CD4-positive, CD25-positive, alpha-beta regulatory T cell (primary cell): ENCODE data around the gene CFAP251. TPM values are rescaled to one million over a fixed set of nuclear protein-coding genes. Genes with fewer than 3 reads are reported as not detected.

Experiments
- ATAC-seq, 2 donors: fragments of 150-1000 bp; cut with Tn5 transposase; one replicate each; pipeline ENCODE4 v1.10.0; 2021; ENCODE audit warnings: low read depth in 2 of 2, moderate number of reproducible peaks in 2 of 2, moderate library complexity in 1 of 2
- DNase-seq, 3 donors: peaks; one replicate each; pipeline versions ENCODE4 v3.0.0 to v3.0.0-alpha.2; 2012 to 2022; ENCODE audit warnings: mixed read lengths in 1 of 3
- H3K27ac ChIP-seq: one replicate; pipeline ENCODE4 v1.7.0; 2013; ENCODE audit warnings: mild to moderate bottlenecking, low read length; ENCODE audit not compliant: insufficient read depth, poor library complexity, severe bottlenecking
- H3K27me3 ChIP-seq: one replicate; pipeline ENCODE4 v1.7.0; 2013; ENCODE audit warnings: low read length; ENCODE audit not compliant: control insufficient read depth, insufficient read depth
- H3K36me3 ChIP-seq: one replicate; pipeline ENCODE4 v1.7.0; 2013; ENCODE audit warnings: mild to moderate bottlenecking, low read length, moderate library complexity; ENCODE audit not compliant: control insufficient read depth, insufficient read depth
- H3K4me1 ChIP-seq: 2 replicates; pipeline ENCODE4 v1.7.0; 2013; ENCODE audit warnings: mild to moderate bottlenecking, low read length; ENCODE audit not compliant: insufficient read depth, control insufficient read depth, poor library complexity, severe bottlenecking
- H3K4me3 ChIP-seq: one replicate; pipeline ENCODE4 v1.7.0; 2013; ENCODE audit warnings: low read depth, mild to moderate bottlenecking, low read length, moderate library complexity
- H3K9me3 ChIP-seq, 2 experiments: 1 replicate in 1 of 2; 2 replicates in 1 of 2; pipeline ENCODE4 v1.7.0; 2013; ENCODE audit warnings: low read length in 2 of 2, mild to moderate bottlenecking in 1 of 2, moderate library complexity in 1 of 2; ENCODE audit not compliant: control insufficient read depth in 2 of 2
- H3K27ac Mint-ChIP-seq, 3 donors: one replicate each; pipeline ENCODE4 v1.8.0; 2020 to 2022; ENCODE audit warnings: mild to moderate bottlenecking in 3 of 3, mixed read lengths in 3 of 3, moderate library complexity in 2 of 3
- H3K27me3 Mint-ChIP-seq: one replicate; pipeline ENCODE4 v1.8.0; 2022; ENCODE audit warnings: mild to moderate bottlenecking, mixed read lengths
- H3K36me3 Mint-ChIP-seq: one replicate; pipeline ENCODE4 v1.8.0; 2020; ENCODE audit warnings: mixed read lengths
- H3K4me1 Mint-ChIP-seq, 4 donors: one replicate each; pipeline ENCODE4 v1.8.0; 2020 to 2022; ENCODE audit warnings: mixed read lengths in 4 of 4, mild to moderate bottlenecking in 1 of 4
- H3K4me3 Mint-ChIP-seq, 4 donors: one replicate each; pipeline ENCODE4 v1.8.0; 2020 to 2022; ENCODE audit warnings: mild to moderate bottlenecking in 4 of 4, mixed read lengths in 4 of 4, moderate library complexity in 3 of 4
- H3K9me3 Mint-ChIP-seq, 7 donors: one replicate each; pipeline ENCODE4 v1.8.0; 2020 to 2022; ENCODE audit warnings: mixed read lengths in 7 of 7, mild to moderate bottlenecking in 3 of 7, moderate library complexity in 2 of 7
- polyA plus RNA-seq, 4 donors: library from polyadenylated mRNA; unstranded; fragments of 300-500 nt; fragmentation: Illumina TruSeq; gene quantifications; one replicate each; pipeline ENCODE4 v1.2.3, GENCODE V29; 2021
- total RNA-seq: library from RNA; stranded (reverse); gene quantifications from one replicate; pipeline ENCODE4 v1.2.3, GENCODE V29; 2022

CFAP251 gene
- total and polyA plus RNA-seq, 5 donors from 2014 or later, result 0.05 to 0.96 TPM; not detected in 3

- H3K27ac Mint-ChIP-seq, result no peak overlapping the region
- no peak overlapping the region for H3K4me3 Mint-ChIP-seq
- no peak for DNase-seq
- H3K27ac ChIP-seq, result no peak overlapping the region
- ATAC-seq, result no peak
- H3K27me3 Mint-ChIP-seq, result peaks cover 29% of the 10 kb centered on the region
- H3K4me1 ChIP-seq, result peaks cover 16% of the 10 kb centered on the region
- H3K27me3 ChIP-seq, result peaks cover 2% of the 10 kb centered on the region
- peaks cover 0 to 24% (median 7%) of the 10 kb centered on the region in 4 donors for H3K4me1 Mint-ChIP-seq
- no peaks in the 10 kb centered on the region for H3K9me3 ChIP-seq
- H3K9me3 Mint-ChIP-seq, result no peaks in the 10 kb centered on the region
- no peaks in the 10 kb centered on the region for H3K36me3 ChIP-seq
- no peak overlapping the region for H3K4me3 ChIP-seq
- H3K36me3 Mint-ChIP-seq, result no peaks in the 10 kb centered on the region
Observed at GRCh38 chr12:122005252-122005776, 86.9 kb downstream of the CFAP251 start.

- H3K4me1 ChIP-seq, result peaks cover 16% of the 10 kb centered on the region
- peaks cover 2% of the 10 kb centered on the region for H3K27me3 ChIP-seq
- Mint-ChIP-seq H3K4me1 (peaks cover 0 to 24% (median 7%) of the 10 kb centered on the region in 4 donors), H3K4me3 (peak overlapping the region in 3 of 4 donors; percentile 23 to 73 (median 25)), H3K27ac (peak overlapping the region; percentile 10 to 65 (median 56)), H3K27me3 (peaks cover 29% of the 10 kb centered on the region), H3K36me3 (no peaks in the 10 kb centered on the region), H3K9me3 (no peaks in the 10 kb centered on the region)
- H3K4me3 ChIP-seq, result no peak overlapping the region
- no peak overlapping the region for H3K27ac ChIP-seq
- H3K9me3 ChIP-seq, result no peaks in the 10 kb centered on the region
- DNase-seq (peak in 1 of 3 donors; percentile 56), ATAC-seq (no peak)
- no peaks in the 10 kb centered on the region for H3K36me3 ChIP-seq
Observed at GRCh38 chr12:122006186-122006926, 88.0 kb downstream of the CFAP251 start.

- peaks cover 0 to 18% (median 6%) of the 10 kb centered on the region in 4 donors for H3K4me1 Mint-ChIP-seq
- Histone ChIP-seq H3K9me3 (no peaks in the 10 kb centered on the region), H3K4me1 (peaks cover 10% of the 10 kb centered on the region), H3K36me3 (no peaks in the 10 kb centered on the region), H3K27me3 (no peaks in the 10 kb centered on the region), H3K27ac (no peak overlapping the region), H3K4me3 (no peak overlapping the region)
- H3K4me3 Mint-ChIP-seq, result no peak overlapping the region
- no peaks in the 10 kb centered on the region for H3K9me3 Mint-ChIP-seq
- ATAC-seq, result no peak
- H3K27ac Mint-ChIP-seq, result no peak overlapping the region
- no peak for DNase-seq
- peaks cover 27% of the 10 kb centered on the region for H3K27me3 Mint-ChIP-seq
- H3K36me3 Mint-ChIP-seq, result no peaks in the 10 kb centered on the region
Observed at GRCh38 chr12:122009741-122010140, 91.3 kb downstream of the CFAP251 start.

- Histone ChIP-seq H3K27ac (no peak overlapping the region), H3K4me1 (no peaks in the 10 kb centered on the region), H3K27me3 (no peaks in the 10 kb centered on the region), H3K4me3 (no peak overlapping the region), H3K36me3 (no peaks in the 10 kb centered on the region), H3K9me3 (no peaks in the 10 kb centered on the region)
- Mint-ChIP-seq H3K9me3 (no peaks in the 10 kb centered on the region), H3K4me1 (peaks cover 0 to 5% (median 2%) of the 10 kb centered on the region in 4 donors), H3K36me3 (no peaks in the 10 kb centered on the region), H3K4me3 (no peak overlapping the region), H3K27me3 (peaks cover 29% of the 10 kb centered on the region), H3K27ac (no peak overlapping the region)
- DNase-seq (no peak), ATAC-seq (no peak)
Observed at GRCh38 chr12:122012184-122012583, 93.8 kb downstream of the CFAP251 start.

DNA sequence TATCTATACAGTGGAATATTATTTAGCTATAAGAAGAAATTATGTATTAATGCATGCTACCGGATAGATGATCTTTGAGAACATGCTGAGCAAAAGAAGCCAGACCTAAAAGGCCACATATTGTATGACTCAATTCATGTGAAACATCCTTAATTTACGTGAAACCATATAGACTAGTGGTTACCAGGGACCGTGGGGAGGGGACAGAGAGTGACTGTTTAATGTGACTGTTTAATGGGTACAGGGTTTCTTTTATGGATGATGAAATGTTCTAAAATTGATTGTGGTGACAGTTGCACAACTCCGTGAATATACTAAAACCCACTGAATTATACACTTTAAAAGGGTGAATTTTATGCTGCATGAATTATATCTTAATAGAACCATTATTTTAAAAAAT, 94.7 kb downstream of the CFAP251 start:
- ATAC-seq (no peak), DNase-seq (no peak)
- Mint-ChIP-seq H3K27ac (no peak overlapping the region), H3K4me3 (peak overlapping the region in 1 of 4 donors; percentile 15), H3K27me3 (peaks cover 29% of the 10 kb centered on the region), H3K36me3 (no peaks in the 10 kb centered on the region), H3K9me3 (no peaks in the 10 kb centered on the region), H3K4me1 (peaks cover 0 to 5% (median 0%) of the 10 kb centered on the region in 4 donors)
- Histone ChIP-seq H3K4me3 (no peak overlapping the region), H3K9me3 (no peaks in the 10 kb centered on the region), H3K4me1 (no peaks in the 10 kb centered on the region), H3K27ac (no peak overlapping the region), H3K27me3 (no peaks in the 10 kb centered on the region), H3K36me3 (no peaks in the 10 kb centered on the region)

- no peak for DNase-seq
- Mint-ChIP-seq H3K36me3 (no peaks in the 10 kb centered on the region), H3K4me3 (no peak overlapping the region), H3K9me3 (no peaks in the 10 kb centered on the region), H3K27ac (no peak overlapping the region), H3K4me1 (peaks cover 0 to 5% (median 0%) of the 10 kb centered on the region in 4 donors), H3K27me3 (peaks cover 37% of the 10 kb centered on the region)
- no peak overlapping the region for H3K4me3 ChIP-seq
- peaks cover 0 to 4% of the 10 kb centered on the region in 2 experiments for H3K9me3 ChIP-seq
- no peaks in the 10 kb centered on the region for H3K36me3 ChIP-seq
- H3K4me1 ChIP-seq, result no peaks in the 10 kb centered on the region
- ATAC-seq, result no peak
- H3K27me3 ChIP-seq, result no peaks in the 10 kb centered on the region
- no peak overlapping the region for H3K27ac ChIP-seq
Observed at GRCh38 chr12:122013791-122014590, 95.6 kb downstream of the CFAP251 start.

DNA sequence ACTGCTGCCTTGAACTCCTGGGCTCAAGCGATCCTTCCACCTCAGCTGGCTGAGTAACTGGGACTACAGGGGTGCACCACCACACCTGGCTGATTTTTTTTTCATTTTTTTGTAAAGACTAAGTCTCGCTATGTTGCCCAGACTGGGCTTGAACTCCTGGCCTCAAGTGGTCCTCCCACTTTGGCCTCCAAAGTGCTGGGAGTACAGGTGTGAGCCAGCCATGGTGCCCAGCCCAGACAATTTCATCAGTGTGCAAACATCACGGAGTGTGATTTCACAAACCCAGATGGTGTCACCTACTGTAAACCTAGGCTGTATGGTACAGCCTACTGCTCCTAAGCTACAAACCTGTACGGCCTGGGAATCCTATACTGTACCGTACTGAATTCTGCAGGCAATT, 96.4 kb downstream of the CFAP251 start:
- H3K9me3 Mint-ChIP-seq, result peaks cover 0 to 2% (median 0%) of the 10 kb centered on the region in 7 donors
- H3K4me3 ChIP-seq, result no peak overlapping the region

More for the DNA sequence above, 96.4 kb downstream of the CFAP251 start:
- Histone ChIP-seq H3K27me3 (peaks cover 4% of the 10 kb centered on the region), H3K27ac (no peak overlapping the region), H3K36me3 (no peaks in the 10 kb centered on the region), H3K9me3 (peaks cover 0 to 4% of the 10 kb centered on the region in 2 experiments), H3K4me1 (no peaks in the 10 kb centered on the region)
- DNase-seq (no peak), ATAC-seq (no peak)
- Mint-ChIP-seq H3K36me3 (no peaks in the 10 kb centered on the region), H3K4me3 (no peak overlapping the region), H3K4me1 (peaks cover 0 to 5% (median 0%) of the 10 kb centered on the region in 4 donors), H3K27ac (no peak overlapping the region), H3K27me3 (peaks cover 42% of the 10 kb centered on the region)
